Lung (tissue), 12 donors: Measurements from ENCODE around the gene FMN1. TPM values are rescaled to one million over a fixed set of nuclear protein-coding genes. Genes with fewer than 3 reads are reported as not detected.

ENCODE experiments used
- ATAC-seq: fragments of 200-7000 bp; cut with Tn5 transposase; one replicate; pipeline ENCODE4 v1.9.1; 2020; ENCODE audit warnings: moderate number of reproducible peaks; ENCODE audit not compliant: insufficient read depth, low FRiP score
- DNase-seq, 3 donors: peaks; one replicate each; pipeline ENCODE4 v3.0.0-alpha.2; 2013 to 2017
- H3K27ac ChIP-seq, 2 donors: one replicate each; pipeline ENCODE4 v1.5.1; 2013; ENCODE audit warnings: mild to moderate bottlenecking in 2 of 2, moderate library complexity in 2 of 2, control low read depth in 1 of 2, inconsistent platforms in 1 of 2, low read depth in 1 of 2, low read length in 1 of 2
- H3K27me3 ChIP-seq, 3 donors: one replicate each; pipeline ENCODE4 v1.5.1; 2013; ENCODE audit warnings: low read length in 2 of 3; ENCODE audit not compliant: control insufficient read depth in 3 of 3, insufficient read depth in 3 of 3
- H3K36me3 ChIP-seq, 4 donors: one replicate each; pipeline ENCODE4 v1.5.1; 2013; ENCODE audit warnings: low read length in 4 of 4, mild to moderate bottlenecking in 1 of 4, moderate library complexity in 1 of 4; ENCODE audit not compliant: control insufficient read depth in 4 of 4, insufficient read depth in 4 of 4
- H3K4me1 ChIP-seq, 5 donors: one replicate each; pipeline ENCODE4 v1.5.1; 2013; ENCODE audit warnings: low read length in 5 of 5, mild to moderate bottlenecking in 2 of 5, moderate library complexity in 1 of 5; ENCODE audit not compliant: control insufficient read depth in 5 of 5, insufficient read depth in 5 of 5
- H3K4me3 ChIP-seq: one replicate; pipeline ENCODE4 v1.5.1; 2013; ENCODE audit warnings: mild to moderate bottlenecking, control low read depth, moderate library complexity
- H3K9ac ChIP-seq, 2 donors: one replicate each; pipeline ENCODE4 v1.5.1; 2013; ENCODE audit warnings: low read length in 2 of 2, control low read depth in 1 of 2; ENCODE audit not compliant: insufficient read depth in 1 of 2
- H3K9me3 ChIP-seq, 4 donors: one replicate each; pipeline ENCODE4 v1.5.1; 2013; ENCODE audit warnings: low read length in 3 of 4, mild to moderate bottlenecking in 1 of 4, moderate library complexity in 1 of 4; ENCODE audit not compliant: control insufficient read depth in 4 of 4, insufficient read depth in 3 of 4
- CTCF ChIP-seq: IDR thresholded peaks from 2 replicates; pipeline ENCODE4 v1.5.1; 2012; ENCODE audit warnings: mild to moderate bottlenecking; ENCODE audit errors: control extremely low read depth, extremely low read depth
- WGBS, 2 donors: extraction: QIAGEN DNeasy Blood & Tissue Kit; methylation state at CpG; one replicate each; pipeline ENCODE4 v1.1.7; 2013; 5-methylcytosine and 5-hydroxymethylcytosine counted together
- polyA plus RNA-seq, 2 donors: library from polyadenylated mRNA; stranded (reverse); fragments of 200-250 nt; gene quantifications; one replicate each; pipeline ENCODE4 v1.2.1, GENCODE V29; 2013
- total RNA-seq, 2 donors: library from RNA; depleted of rRNA in 1 of 2; stranded (reverse); fragments of >200 nt in 1 of 2; gene quantifications; one replicate each; pipeline ENCODE4 v1.2.1, GENCODE V29; 2014 to 2021
- donor health status: control.
- donor health status: control.
- donor health status: Bipolar disorder and iron deficiency.
- donor health status: healthy.
- donor health status: DM: yes; HTN: yes; CAD: no.

FMN1 gene
- total and polyA plus RNA-seq, 4 donors: 4.6 to 45.2 (median 15.7) TPM

- ATAC-seq (no peak), DNase-seq (no peak)
- Histone ChIP-seq H3K36me3 (no peaks in the 10 kb centered on the region), H3K27ac (no peak overlapping the region), H3K27me3 (no peaks in the 10 kb centered on the region), H3K9me3 (no peaks in the 10 kb centered on the region), H3K4me3 (no peak overlapping the region), H3K4me1 (peaks cover 0 to 7% (median 0%) of the 10 kb centered on the region in 5 donors), H3K9ac (no peak overlapping the region)
- no peak for TF ChIP-seq CTCF
- WGBS, 2 donors: 74 to 78% methylated on average over 7 of the region's 7 CpGs
Observed at GRCh38 chr15:33155691-33156420, 38.7 kb downstream of the FMN1 start.

- Histone ChIP-seq H3K4me1 (peaks cover 0 to 7% (median 0%) of the 10 kb centered on the region in 5 donors), H3K36me3 (no peaks in the 10 kb centered on the region), H3K27ac (peak overlapping the region in 1 of 2 donors; percentile 66), H3K27me3 (no peaks in the 10 kb centered on the region), H3K4me3 (no peak overlapping the region), H3K9ac (no peak overlapping the region), H3K9me3 (no peaks in the 10 kb centered on the region)
- 28 to 63% methylated on average over 13 to 14 of the region's 14 CpGs for WGBS, 2 donors
- ATAC-seq (peak; percentile 58), DNase-seq (no peak)
- TF ChIP-seq CTCF: no peak
Observed at GRCh38 chr15:33154351-33155166, 40.0 kb downstream of the FMN1 start.

GRCh38 chr15:33153548-33153947 lies 41.0 kb downstream of the FMN1 start:
- Histone ChIP-seq H3K4me1 (peaks cover 0 to 7% (median 0%) of the 10 kb centered on the region in 5 donors), H3K4me3 (peak overlapping the region; percentile 5), H3K9me3 (no peaks in the 10 kb centered on the region), H3K9ac (no peak overlapping the region), H3K27me3 (no peaks in the 10 kb centered on the region), H3K27ac (peak overlapping the region in 1 of 2 donors; percentile 58), H3K36me3 (no peaks in the 10 kb centered on the region)
- ATAC-seq: no peak
- DNase-seq: no peak
- 92 to 97% methylated on average over 17 of the region's 17 CpGs for WGBS, 2 donors
- no peak for TF ChIP-seq CTCF
